Ishikawa (cell line): Measurements from ENCODE around the gene PRCC.

Experiments
- CEBPB ChIP-seq: IDR thresholded peaks from 2 replicates; pipeline ENCODE4 v1.6.1; 2012
- CREB1 ChIP-seq: IDR thresholded peaks from 2 replicates; pipeline ENCODE4 v1.6.1; 2012; ENCODE audit warnings: low read depth
- EGR1 ChIP-seq: IDR thresholded peaks from 2 replicates; pipeline ENCODE4 v1.6.1; 2012
- EP300 ChIP-seq: IDR thresholded peaks from 2 replicates; pipeline ENCODE4 v1.6.1; 2012; ENCODE audit warnings: borderline replicate concordance
- FOXM1 ChIP-seq: IDR thresholded peaks from 2 replicates; pipeline ENCODE4 v1.6.1; 2012; ENCODE audit warnings: low read depth, borderline replicate concordance
- NFIC ChIP-seq: IDR thresholded peaks from 2 replicates; pipeline ENCODE4 v1.6.1; 2012
- RAD21 ChIP-seq: IDR thresholded peaks from 2 replicates; pipeline ENCODE4 v1.6.1; 2012; ENCODE audit warnings: low read depth
- TAF1 ChIP-seq: IDR thresholded peaks from 2 replicates; pipeline ENCODE4 v1.6.1; 2012; ENCODE audit warnings: low read depth, mild to moderate bottlenecking
- TCF12 ChIP-seq: IDR thresholded peaks from 2 replicates; pipeline ENCODE4 v1.6.1; 2012; ENCODE audit warnings: low read depth
- TEAD4 ChIP-seq: IDR thresholded peaks from 2 replicates; pipeline ENCODE4 v1.6.1; 2012
- YY1 ChIP-seq: IDR thresholded peaks from 2 replicates; pipeline ENCODE4 v1.6.1; 2012; ENCODE audit warnings: low read depth
- ZBTB7A ChIP-seq: IDR thresholded peaks from 2 replicates; pipeline ENCODE4 v1.6.1; 2012; ENCODE audit warnings: low read depth
- TF ChIP-seq, protein P1 (sequence below): IDR thresholded peaks from 2 replicates; pipeline ENCODE4 v1.6.1; 2012
- TF ChIP-seq, protein P2 (sequence below): IDR thresholded peaks from 2 replicates; pipeline ENCODE4 v1.6.1; 2012
- TF ChIP-seq, protein P3 (sequence below): IDR thresholded peaks from 2 replicates; pipeline ENCODE4 v1.6.1; 2012; ENCODE audit warnings: low read depth, mild to moderate bottlenecking

PRCC gene

DNA sequence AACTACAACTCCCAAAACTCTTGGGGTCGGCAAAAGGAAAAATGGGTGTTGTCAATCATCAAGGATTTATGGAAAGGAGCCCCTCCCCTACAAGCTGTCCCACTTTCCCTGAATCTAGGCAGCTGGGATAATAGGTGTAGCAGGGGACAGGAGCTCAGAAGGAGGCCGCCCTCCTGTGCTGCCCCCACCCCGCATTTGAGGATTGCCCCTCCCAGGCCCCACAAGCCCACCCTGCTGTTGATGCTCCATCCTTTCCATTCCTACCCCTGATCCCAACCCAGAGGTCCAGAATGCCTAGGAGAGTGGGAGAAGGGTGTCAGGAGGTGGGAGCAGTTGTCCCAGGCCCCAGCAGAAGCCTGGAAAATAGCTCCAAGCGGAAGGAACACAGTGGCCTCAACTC lies 24.5 kb upstream of the PRCC start:
- TF ChIP-seq, protein P1, sequence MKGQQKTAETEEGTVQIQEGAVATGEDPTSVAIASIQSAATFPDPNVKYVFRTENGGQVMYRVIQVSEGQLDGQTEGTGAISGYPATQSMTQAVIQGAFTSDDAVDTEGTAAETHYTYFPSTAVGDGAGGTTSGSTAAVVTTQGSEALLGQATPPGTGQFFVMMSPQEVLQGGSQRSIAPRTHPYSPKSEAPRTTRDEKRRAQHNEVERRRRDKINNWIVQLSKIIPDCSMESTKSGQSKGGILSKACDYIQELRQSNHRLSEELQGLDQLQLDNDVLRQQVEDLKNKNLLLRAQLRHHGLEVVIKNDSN = no peak
- TF ChIP-seq NFIC = no peak
- TF ChIP-seq CEBPB = no peak
- no peak for TF ChIP-seq TCF12
- TF ChIP-seq RAD21 = no peak
- TF ChIP-seq FOXM1 = no peak
- TF ChIP-seq, protein P2, sequence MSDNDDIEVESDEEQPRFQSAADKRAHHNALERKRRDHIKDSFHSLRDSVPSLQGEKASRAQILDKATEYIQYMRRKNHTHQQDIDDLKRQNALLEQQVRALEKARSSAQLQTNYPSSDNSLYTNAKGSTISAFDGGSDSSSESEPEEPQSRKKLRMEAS = no peak
- TF ChIP-seq TEAD4 = no peak
- no peak for TF ChIP-seq CREB1
- TF ChIP-seq, protein P3, sequence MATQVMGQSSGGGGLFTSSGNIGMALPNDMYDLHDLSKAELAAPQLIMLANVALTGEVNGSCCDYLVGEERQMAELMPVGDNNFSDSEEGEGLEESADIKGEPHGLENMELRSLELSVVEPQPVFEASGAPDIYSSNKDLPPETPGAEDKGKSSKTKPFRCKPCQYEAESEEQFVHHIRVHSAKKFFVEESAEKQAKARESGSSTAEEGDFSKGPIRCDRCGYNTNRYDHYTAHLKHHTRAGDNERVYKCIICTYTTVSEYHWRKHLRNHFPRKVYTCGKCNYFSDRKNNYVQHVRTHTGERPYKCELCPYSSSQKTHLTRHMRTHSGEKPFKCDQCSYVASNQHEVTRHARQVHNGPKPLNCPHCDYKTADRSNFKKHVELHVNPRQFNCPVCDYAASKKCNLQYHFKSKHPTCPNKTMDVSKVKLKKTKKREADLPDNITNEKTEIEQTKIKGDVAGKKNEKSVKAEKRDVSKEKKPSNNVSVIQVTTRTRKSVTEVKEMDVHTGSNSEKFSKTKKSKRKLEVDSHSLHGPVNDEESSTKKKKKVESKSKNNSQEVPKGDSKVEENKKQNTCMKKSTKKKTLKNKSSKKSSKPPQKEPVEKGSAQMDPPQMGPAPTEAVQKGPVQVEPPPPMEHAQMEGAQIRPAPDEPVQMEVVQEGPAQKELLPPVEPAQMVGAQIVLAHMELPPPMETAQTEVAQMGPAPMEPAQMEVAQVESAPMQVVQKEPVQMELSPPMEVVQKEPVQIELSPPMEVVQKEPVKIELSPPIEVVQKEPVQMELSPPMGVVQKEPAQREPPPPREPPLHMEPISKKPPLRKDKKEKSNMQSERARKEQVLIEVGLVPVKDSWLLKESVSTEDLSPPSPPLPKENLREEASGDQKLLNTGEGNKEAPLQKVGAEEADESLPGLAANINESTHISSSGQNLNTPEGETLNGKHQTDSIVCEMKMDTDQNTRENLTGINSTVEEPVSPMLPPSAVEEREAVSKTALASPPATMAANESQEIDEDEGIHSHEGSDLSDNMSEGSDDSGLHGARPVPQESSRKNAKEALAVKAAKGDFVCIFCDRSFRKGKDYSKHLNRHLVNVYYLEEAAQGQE = no peak
- no peak for TF ChIP-seq ZBTB7A
- no peak for TF ChIP-seq YY1
- TF ChIP-seq EGR1 = no peak
- no peak for TF ChIP-seq TAF1
- TF ChIP-seq EP300 = no peak

DNA sequence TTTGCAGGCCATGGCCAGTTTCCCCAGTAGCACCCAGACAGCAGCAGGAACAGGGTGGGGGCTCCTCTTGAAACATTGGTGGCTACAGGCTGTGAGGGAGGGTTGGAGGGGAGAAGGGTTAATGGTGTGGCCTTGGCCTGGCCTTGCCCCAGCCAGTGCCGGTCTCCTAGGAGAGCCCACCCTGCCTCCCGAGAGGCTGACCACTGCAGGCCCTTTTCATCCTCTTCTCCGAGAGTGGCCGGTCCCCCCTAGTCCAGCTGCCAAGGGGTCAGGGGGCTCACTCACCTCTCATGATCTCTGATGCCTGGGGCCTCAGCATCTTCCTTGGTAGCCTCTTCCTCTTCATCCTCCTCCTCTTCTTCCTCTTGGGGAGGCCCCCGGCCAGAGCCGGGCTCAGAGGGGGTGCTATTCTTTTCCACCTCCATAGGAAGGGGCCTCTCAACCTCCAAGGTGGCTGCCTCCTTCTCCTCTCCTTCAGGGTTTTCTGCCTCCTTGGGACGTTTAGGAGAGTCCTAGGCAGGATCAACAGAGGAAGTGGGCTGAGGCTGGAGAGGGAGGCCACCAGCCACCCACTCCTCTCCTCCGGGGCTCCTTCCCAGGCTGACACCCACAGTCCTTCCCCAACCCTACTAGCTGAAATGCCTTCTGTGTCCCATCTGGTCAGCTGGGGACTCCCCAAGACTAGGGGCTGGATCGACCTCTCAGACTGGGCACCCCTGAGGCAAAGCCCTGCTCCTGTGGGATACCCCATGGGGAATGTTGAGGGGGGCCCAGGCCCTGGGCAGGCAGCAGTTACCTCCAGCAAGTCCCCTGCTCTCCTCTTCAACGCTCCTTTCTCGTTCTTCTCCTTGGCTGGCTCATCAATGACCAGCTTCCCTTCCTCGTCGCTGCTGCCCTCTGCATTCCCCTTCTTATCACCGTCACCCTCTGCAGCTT lies 23.7 kb upstream of the PRCC start:
- TF ChIP-seq, protein P3 = no peak
- TF ChIP-seq CREB1 (no peak), ZBTB7A (no peak), TEAD4 (no peak)
- TF ChIP-seq, protein P2 = no peak

DNA sequence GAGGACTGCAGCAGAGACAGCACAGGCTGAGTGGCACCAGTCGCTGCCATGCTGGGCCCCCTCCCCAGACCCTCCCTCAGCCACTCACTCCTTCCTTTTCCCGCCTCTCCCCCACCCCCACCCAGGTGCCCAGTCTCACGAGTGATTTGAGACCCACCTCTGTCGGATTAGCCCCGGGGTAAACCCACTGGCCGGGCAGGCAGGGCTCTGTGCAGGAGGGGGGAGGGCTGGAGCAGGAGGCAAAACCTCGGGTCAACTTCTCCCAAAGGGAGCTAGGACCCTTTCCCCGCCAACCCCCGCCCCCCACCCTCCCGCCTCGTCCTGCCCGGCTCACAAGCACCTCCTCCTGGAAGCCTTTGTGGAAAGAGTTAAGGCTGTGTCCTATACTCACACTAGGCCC lies 23.0 kb upstream of the PRCC start:
- TF ChIP-seq, protein P1 = no peak
- TF ChIP-seq CREB1 = no peak
- TF ChIP-seq EP300 = no peak
- no peak for TF ChIP-seq CEBPB
- TF ChIP-seq ZBTB7A = no peak
- TF ChIP-seq TCF12 = no peak
- no peak for TF ChIP-seq TAF1
- TF ChIP-seq RAD21 = no peak
- TF ChIP-seq EGR1 = no peak
- TF ChIP-seq, protein P3 = no peak
- TF ChIP-seq YY1 = no peak
- TF ChIP-seq NFIC = no peak
- no peak for TF ChIP-seq TEAD4
- TF ChIP-seq, protein P2 = no peak
- TF ChIP-seq FOXM1 = no peak

DNA sequence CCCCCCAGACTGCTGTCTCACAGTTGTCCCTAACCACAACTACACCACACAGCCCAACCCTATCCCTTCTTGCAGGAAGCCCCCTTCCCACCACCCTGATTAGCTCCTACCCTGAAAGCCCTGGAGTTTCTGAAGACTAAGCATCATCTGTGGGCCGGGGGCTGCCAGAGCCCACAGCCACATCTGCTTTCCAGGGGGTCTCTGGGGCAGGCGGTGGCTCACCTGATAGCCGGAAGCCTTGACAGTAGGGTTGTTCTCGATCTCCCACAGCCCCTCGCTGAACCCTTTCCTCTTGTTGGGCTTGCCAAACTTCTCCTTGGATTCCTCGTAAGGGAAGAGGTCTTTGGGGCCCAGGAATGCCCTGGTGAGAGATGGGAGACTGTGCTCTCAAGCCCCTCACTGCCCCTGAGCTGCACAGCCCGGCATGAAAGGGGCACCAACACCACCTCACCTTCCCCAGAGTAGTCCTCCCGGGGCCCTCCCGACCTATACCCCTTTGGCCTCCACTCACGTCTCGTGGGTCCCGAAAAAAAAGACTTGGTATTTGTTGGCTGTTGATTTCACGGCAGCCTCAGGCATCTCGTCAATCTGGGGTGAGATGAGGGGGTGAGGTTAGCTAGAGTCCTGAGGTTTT lies 22.4 kb upstream of the PRCC start:
- TF ChIP-seq, protein P2 = no peak
- TF ChIP-seq TEAD4 = no peak
- TF ChIP-seq NFIC = no peak
- no peak for TF ChIP-seq EP300
- no peak for TF ChIP-seq YY1
- no peak for TF ChIP-seq CEBPB
- no peak for TF ChIP-seq FOXM1
- TF ChIP-seq, protein P1 = no peak
- no peak for TF ChIP-seq TCF12
- no peak for TF ChIP-seq EGR1
- no peak for TF ChIP-seq ZBTB7A
- TF ChIP-seq RAD21 = no peak
- no peak for TF ChIP-seq TAF1
- TF ChIP-seq, protein P3 = no peak
- TF ChIP-seq CREB1 = no peak
